CMK (cell line): ENCODE data around the gene FAM120A.

ENCODE experiments used
- DNase-seq: peaks from one replicate; pipeline ENCODE4 v3.0.0-alpha.2; 2010; ENCODE audit warnings: low read depth

The FAM120A gene

DNA sequence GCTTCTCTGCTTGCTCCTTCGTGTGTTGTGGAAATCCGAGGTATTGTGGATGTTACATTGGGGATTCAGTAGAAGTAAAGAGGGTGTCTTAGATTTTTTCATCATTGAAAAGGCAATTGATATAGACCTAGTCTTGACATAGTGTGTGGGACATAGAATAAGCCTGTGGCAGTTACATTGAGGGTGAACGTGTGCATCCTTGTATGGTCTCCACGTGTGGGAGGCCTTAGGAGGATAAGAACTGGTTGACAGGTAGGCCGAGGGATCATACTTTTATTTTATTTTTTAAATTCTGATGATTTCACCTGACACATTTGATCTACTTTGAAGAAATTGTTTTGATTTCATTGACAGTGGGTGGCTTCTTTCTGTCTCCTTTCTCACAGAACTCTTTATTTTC is 18.9 kb downstream of the FAM120A start:
- no peak for DNase-seq

GRCh38 chr9:93471124-93471523 is 19.6 kb downstream of the FAM120A start:
- DNase-seq: no peak

DNA sequence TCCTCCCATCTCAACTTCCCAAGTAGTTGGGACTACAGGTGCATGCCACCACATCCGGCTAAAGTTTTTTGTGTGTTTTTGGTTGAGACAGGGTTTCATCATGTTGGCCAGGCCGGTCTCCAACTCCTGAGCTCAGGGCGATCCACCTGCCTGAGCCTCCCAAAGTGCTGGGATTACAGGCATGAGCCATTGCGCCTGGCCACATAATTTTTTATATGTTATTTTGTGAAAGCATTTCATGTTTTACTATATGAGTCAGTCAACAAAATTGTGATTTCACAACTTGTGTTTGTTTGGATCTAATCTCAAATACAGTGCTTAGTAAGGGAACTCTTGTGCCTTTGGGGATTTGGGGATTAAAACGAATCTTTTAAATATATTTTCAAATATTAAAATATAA is 21.9 kb downstream of the FAM120A start:
- DNase-seq: no peak

- DNase-seq: no peak
These were observed 23.6 kb downstream of the FAM120A start for GRCh38 chr9:93475108-93475507.

DNA sequence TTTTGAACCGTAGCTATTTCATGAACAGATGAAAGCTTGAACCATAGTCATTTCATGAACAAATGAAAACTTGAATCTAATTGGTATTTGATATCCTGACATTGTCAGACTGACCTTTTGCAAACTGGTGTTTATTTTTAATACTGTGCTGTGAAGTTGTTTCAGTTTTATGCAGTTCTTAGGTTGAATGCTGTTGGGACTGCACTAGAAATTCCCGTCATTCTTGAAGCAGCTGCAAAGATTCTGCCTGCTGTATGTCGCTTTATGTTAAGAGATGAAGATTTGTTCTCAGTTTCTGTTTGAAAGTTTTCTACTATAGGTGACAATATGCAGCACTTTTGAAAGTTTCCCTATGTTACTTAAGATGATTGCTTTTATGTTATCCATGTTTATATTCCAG is 24.4 kb downstream of the FAM120A start:
- no peak for DNase-seq

DNA sequence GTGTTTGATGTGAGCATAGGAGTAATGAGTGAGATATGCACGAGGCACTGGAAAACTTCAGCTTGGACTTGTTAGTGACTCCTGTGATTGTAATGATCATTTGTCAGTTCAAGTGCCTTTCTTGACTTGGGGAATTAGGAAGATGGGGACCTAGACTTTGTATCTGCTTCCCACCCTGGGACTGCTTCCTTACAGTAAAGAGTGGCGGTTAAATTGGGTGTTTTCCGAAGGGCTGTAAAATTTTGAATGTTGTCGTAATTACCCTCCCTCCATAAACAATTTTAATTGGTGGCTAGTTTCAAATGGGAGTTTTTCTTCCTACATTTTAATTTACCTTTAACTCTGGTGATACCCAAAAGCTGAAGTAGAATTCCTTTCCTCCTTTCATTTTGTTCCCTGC is 25.4 kb downstream of the FAM120A start:
- no peak for DNase-seq

GRCh38 chr9:93477397-93477796 is 25.9 kb downstream of the FAM120A start:
- DNase-seq: no peak

DNA sequence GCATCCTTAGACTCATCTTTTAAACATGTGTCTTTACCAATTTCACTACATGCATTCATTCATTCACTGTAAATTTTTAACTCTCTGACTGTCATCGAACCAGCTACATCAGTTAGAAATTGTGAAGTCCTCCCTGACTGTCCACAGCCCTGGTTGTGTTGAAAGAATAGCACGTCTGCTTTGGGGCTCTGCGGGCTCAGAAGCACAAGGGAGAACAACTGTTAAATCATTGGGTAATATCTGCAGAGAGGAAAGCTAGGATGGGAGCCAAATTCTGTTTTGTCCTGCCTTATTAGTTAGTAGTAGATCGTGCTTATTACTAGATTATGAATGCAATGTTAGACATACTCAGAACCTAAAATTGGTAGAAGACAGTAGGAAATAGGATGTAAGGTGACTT is 28.2 kb downstream of the FAM120A start:
- no peak for DNase-seq

DNA sequence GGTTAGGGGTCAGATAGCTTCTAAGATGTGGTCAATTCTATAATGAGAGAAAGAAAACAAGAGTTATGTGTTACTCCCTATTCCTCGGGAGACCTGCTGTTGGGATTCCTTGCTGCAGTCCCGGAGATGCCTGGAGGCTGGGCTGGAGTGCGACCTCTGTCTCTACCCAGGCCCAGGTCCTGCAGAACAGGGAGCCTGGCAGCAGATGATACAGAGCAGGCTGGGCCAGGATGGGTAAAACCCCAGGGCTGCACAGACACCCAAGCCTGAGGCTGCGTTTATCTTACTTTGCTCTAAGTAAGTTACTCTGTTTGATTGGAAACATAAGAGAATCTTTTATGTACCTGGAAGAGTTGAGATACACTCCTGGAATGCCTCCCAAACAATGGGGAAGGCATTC is 28.8 kb downstream of the FAM120A start:
- no peak for DNase-seq

DNA sequence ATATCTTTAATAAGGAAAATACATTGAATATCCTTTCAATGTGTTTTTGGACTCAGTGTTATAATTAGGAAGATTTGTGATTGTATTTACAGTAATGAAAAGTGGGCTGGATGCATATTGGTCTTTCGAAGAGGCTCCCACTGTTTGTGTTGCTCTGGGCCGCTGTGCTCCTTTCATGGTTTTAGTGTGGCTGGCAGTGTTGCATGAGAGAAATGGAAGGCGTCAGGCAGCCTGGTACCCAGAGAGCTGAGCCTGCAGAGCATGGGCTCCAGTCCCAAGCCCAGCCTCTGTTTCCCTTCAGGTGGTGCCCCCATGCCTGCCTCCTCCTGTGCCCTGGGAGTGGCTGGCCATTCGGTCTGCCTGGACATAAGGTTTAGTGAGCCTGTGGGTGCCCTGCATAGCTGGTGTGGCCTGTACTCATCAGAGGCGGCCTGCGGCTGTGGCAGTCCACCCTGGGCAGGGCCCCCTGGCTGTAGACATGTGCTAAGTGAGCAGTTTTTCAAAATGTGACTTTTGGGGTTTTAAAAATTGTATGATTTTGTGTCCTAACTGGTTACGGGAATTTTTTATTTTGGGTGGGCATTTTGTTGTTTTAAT is 29.3 kb downstream of the FAM120A start:
- DNase-seq: no peak

DNA sequence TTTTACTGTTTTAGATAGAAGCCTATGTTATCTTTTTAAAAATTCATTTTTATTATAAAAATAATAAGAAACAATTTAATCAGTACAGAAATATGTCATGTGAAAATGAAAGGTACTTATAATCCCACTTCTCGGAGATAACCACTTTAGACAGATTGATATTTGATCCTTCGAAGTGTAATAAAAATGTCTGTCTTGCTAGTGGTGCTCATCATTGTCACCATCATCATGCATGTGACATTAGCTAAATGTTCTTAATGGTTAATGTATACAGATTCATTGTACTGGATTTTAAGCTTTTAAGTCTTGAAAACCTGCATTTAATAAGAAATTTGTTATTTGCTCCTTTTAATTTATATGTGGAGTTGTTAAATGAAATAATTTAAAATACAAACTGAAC is 32.0 kb downstream of the FAM120A start:
- DNase-seq: no peak

GRCh38 chr9:93486268-93486667 is 34.8 kb downstream of the FAM120A start:
- no peak for DNase-seq

DNA sequence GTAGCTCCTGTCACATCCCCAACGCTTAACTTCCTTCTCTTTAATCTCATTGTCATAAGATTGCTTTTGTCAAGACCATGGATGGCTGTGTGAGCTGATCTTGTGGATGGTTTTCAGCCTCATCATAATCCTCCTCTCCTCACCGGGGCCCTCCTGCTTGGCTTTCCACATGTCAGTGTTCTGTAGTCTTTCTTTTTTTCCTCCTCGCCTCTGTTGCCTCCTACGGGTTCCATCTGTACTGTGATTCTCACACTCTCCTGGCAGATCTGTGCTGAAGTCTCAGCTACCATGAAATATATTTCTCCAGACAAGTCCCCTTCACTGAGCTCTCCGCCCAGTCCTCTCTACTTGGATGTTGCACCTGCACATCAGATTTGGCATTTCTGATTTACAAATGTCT is 36.8 kb downstream of the FAM120A start:
- no peak for DNase-seq

DNA sequence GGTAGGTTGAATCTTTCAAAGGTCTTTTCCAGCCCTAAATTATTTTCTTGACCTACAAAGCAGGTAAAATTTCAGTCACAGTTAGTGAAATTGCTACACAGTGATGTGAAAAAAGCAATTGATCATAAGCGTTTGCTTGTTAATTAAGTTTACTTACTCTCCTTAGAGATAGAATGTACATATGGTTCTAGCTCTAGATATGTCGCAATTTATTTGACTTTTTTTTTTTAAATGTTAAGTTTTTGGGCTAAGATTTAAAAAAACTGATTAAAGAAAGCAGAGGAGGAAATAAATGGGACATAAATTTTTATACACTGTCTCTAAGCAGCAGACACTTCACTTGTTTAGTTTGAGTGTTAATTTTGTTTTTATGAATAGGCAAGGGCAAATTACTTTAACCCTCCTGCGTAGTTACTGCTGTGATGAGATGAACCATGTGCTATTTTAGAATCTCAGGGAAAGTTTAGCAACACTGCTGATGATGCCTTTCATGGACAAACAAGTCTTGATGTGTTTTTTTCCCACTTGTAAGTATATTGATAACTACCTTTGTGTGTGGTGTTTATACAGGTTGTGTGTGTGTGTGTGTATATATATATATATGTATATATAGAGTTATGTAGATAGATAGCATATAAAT is 40.2 kb downstream of the FAM120A start:
- DNase-seq: no peak

DNA sequence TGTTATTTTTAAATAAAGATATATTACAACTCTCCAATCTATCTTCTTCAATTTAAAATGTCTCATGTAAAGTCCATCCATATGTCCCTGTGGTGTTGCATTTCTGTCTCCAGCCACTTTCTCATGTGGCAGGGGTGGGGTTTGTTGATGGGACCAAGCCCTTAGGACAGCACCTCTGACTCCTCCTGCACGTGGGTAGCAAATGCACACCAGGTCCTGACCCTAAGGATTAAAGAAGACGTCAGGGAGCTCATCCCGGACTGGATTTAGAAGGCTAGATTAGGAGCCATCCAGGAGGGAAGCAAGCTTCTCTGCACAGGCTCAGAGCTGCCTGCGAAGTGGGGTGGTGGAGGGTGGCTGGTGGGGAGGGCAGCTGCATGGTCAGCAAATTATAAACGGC is 40.8 kb downstream of the FAM120A start:
- no peak for DNase-seq

DNA sequence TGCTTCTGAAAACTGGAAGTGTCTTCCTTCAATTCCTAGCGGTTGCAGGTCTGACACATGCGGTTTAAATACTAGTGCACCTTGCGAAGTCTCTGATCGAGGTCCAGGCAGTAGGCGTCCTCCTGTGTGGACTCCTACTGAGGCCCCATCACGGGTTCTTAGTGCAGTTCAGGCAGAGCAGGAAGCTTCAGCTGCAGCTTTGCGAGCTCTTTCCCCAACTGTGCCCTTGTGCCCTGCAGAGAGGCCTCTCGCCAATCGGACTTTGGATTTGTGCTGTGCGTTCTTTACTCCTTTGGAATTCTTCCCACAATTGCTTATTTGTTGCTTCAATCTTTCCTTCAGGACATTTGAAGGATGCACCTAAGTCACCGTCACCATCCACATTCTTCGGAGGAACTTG is 42.5 kb downstream of the FAM120A start:
- DNase-seq: no peak

DNA sequence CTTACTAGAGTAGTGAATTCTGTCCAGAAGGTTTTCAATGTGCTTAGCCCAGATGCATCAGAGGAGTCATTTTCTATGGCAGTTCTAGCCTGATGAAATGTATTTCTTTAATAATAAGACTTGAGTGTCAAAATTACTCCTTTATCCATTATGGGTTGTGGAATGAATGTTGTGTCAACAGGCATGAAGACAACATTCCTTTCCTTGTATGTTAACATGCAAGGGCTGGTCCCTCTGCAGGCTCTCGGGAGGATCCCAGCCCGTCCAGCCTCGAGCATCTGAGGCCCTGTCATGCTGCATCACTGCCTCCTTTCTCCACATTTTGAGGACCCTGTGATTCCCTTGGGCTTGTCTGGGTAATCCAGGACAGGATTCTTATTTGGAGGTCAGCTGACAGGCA is 44.8 kb downstream of the FAM120A start:
- DNase-seq: no peak

GRCh38 chr9:93500571-93501298 is 49.2 kb downstream of the FAM120A start:
- DNase-seq: no peak

DNA sequence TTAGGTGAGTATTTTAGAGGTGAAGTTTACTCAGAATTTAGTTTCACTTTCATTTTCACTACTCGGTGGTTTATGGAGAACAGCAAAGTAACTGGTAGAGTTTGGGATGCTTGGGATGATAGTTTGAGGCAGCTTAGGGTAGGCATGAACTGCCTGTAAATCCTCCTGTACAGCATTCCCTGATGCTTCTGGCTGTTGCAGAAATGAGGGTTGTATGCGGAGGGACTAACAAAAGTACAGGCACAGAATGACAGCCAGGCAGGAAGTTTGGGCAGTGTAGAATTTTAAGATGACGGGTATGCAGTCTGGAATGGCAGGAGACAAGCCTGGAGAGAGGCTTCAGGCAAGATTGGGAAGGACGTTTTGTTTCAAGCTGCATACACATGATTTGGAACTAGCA is 49.9 kb downstream of the FAM120A start:
- DNase-seq: no peak

GRCh38 chr9:93503381-93503780 is 51.9 kb downstream of the FAM120A start:
- no peak for DNase-seq

- DNase-seq: no peak
These were observed 54.2 kb downstream of the FAM120A start for GRCh38 chr9:93505541-93506132.

GRCh38 chr9:93507768-93508167 is 56.3 kb downstream of the FAM120A start:
- DNase-seq: no peak

GRCh38 chr9:93508207-93508606 is 56.7 kb downstream of the FAM120A start:
- DNase-seq: no peak
